Tibial nerve (tissue), 3 donors: ENCODE measurements around the gene LEFTY2.

Experiments used
- POLR2A ChIP-seq, 2 donors: fragments of 450-650 bp; IDR thresholded peaks; one replicate each; pipeline ENCODE4 v1.6.1; 2017; ENCODE audit warnings: antibody characterized with exemption in 2 of 2, mild to moderate bottlenecking in 2 of 2, moderate library complexity in 2 of 2
- TF ChIP-seq, protein P1 (sequence below), 5 experiments: fragments of 200-600 bp in 3 of 5; fragments of 450-650 bp in 2 of 5; sonication (generic) in 3 of 5; IDR thresholded peaks; one replicate each; pipeline ENCODE4 v1.5.1; 2016 to 2019; ENCODE audit warnings: antibody characterized with exemption in 5 of 5, mild to moderate bottlenecking in 3 of 5, moderate library complexity in 2 of 5

GRCh38 chr1:225926551-225927113 is 14.4 kb downstream of the LEFTY2 start:
- TF ChIP-seq, protein P1, sequence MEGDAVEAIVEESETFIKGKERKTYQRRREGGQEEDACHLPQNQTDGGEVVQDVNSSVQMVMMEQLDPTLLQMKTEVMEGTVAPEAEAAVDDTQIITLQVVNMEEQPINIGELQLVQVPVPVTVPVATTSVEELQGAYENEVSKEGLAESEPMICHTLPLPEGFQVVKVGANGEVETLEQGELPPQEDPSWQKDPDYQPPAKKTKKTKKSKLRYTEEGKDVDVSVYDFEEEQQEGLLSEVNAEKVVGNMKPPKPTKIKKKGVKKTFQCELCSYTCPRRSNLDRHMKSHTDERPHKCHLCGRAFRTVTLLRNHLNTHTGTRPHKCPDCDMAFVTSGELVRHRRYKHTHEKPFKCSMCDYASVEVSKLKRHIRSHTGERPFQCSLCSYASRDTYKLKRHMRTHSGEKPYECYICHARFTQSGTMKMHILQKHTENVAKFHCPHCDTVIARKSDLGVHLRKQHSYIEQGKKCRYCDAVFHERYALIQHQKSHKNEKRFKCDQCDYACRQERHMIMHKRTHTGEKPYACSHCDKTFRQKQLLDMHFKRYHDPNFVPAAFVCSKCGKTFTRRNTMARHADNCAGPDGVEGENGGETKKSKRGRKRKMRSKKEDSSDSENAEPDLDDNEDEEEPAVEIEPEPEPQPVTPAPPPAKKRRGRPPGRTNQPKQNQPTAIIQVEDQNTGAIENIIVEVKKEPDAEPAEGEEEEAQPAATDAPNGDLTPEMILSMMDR (IDR thresholded peaks at IDR 0.05): no peak
- no peak for TF ChIP-seq POLR2A (IDR thresholded peaks at IDR 0.05)
